ENCODE results near the gene SLC17A7. TPM values are rescaled to one million over a fixed set of nuclear protein-coding genes. Genes with fewer than 3 reads are reported as not detected.
A peak's percentile ranks its signal among the peaks of the same experiment; 100 is the strongest.

SLC17A7 gene
- total RNA-seq, 1 donor from 2014 or later, result 0.55 TPM

DNA sequence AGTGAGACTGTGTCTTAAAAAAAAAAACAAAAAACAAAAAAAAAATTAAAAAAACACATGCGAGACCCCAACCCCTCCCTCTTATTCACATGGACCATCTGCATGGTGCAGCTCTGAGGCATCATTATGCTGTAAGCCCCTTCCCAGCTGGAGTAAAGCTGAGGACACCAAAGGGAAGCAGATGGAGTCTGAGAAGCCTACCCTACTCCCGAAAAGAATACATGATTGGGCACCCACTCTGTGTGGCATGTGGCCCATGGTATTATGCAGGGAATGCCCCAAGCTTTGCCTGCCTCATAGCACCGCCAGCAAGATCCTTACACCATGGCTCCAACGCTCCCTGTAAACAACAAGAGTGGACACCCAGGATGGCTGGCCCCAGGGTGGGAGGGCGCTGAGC lies 22.8 kb downstream of the SLC17A7 start:
- CTCF ChIA-PET, result no interaction called here
- Mint-ChIP-seq H3K27ac (no peak overlapping the region), H3K36me3 (ENCODE audit: low read depth) (no peaks in the 10 kb centered on the region), H3K9me3 (no peaks in the 10 kb centered on the region), H3K4me3 (no peak overlapping the region), H3K27me3 (peaks cover 51% of the 10 kb centered on the region), H3K4me1 (peaks cover 45% of the 10 kb centered on the region)
- intact Hi-C loops (cut with micrococcal nuclease), result no loop called here
- no peak for DNase-seq
- ATAC-seq (ENCODE audit: low read depth), result no peak
- POLR2A ChIA-PET, result interaction anchor here (0.9 kb wide), 1 partner anchor 8 kb away, joined by 3 read pairs; no protein-coding TSS in a partner anchor
- TF ChIP-seq, protein P1, sequence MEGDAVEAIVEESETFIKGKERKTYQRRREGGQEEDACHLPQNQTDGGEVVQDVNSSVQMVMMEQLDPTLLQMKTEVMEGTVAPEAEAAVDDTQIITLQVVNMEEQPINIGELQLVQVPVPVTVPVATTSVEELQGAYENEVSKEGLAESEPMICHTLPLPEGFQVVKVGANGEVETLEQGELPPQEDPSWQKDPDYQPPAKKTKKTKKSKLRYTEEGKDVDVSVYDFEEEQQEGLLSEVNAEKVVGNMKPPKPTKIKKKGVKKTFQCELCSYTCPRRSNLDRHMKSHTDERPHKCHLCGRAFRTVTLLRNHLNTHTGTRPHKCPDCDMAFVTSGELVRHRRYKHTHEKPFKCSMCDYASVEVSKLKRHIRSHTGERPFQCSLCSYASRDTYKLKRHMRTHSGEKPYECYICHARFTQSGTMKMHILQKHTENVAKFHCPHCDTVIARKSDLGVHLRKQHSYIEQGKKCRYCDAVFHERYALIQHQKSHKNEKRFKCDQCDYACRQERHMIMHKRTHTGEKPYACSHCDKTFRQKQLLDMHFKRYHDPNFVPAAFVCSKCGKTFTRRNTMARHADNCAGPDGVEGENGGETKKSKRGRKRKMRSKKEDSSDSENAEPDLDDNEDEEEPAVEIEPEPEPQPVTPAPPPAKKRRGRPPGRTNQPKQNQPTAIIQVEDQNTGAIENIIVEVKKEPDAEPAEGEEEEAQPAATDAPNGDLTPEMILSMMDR (IDR thresholded peaks at IDR 0.05), result no peak

DNA sequence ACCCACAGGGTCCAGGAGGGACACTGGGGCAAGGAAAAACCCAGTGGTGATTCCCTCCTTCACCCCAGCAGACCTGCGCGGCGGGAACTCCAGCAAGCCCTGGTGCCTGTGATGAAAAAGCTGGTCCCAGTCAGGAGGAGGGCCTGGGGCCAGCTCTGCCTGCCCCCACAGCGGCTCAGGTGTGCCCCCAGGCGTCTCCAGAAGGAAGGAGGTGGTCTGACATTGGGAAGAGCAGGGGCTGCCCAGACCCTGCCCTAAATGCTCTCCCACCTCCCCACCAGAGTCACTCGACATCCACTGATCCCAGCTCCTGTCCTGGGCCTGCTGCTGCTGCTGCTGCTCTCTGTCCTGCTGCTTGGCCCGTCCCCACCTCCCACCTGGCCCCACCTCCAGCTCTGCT lies 24.2 kb downstream of the SLC17A7 start:
- CTCF ChIA-PET, result interaction anchor here (1.9 kb wide), 1 partner anchor 25 kb away, joined by 5 read pairs; no protein-coding TSS in a partner anchor
- no peak for ATAC-seq (ENCODE audit: low read depth)
- TF ChIP-seq, protein P1 (IDR thresholded peaks at IDR 0.05), result no peak
- Mint-ChIP-seq H3K4me3 (no peak overlapping the region), H3K27ac (no peak overlapping the region), H3K4me1 (peaks cover 38% of the 10 kb centered on the region), H3K9me3 (no peaks in the 10 kb centered on the region), H3K36me3 (ENCODE audit: low read depth) (no peaks in the 10 kb centered on the region), H3K27me3 (peaks cover 44% of the 10 kb centered on the region)
- intact Hi-C loops (cut with micrococcal nuclease), result no loop called here
- POLR2A ChIA-PET, result interaction anchor here (1.2 kb wide), 1 partner anchor 14 kb away, joined by 5 read pairs; no protein-coding TSS in a partner anchor
- no peak for DNase-seq

DNA sequence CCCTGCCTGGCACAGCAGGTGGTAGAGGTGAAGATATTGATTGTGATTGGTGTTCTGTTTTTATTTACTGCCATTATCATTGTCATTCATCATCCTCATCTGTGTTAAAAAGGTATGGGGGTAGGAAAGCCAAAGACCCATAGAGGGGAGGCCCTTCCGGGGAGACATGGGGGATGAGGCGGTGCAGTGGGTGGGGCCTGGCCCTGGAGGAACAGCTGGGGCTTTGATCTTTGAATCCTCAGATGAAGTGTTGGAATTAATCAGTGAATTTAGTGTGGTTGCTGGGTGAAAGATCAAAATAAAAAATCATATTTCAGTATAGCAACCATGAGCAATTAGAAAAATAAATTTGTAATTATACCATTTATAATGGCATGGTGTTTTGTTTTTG lies 25.5 kb downstream of the SLC17A7 start:
- Mint-ChIP-seq H3K4me3 (no peak overlapping the region), H3K27me3 (peaks cover 32% of the 10 kb centered on the region), H3K27ac (no peak overlapping the region), H3K36me3 (ENCODE audit: low read depth) (no peaks in the 10 kb centered on the region), H3K4me1 (peaks cover 38% of the 10 kb centered on the region), H3K9me3 (no peaks in the 10 kb centered on the region)
- ChIA-PET CTCF (interaction anchor here (1.9 kb wide), 1 partner anchor 24 kb away, joined by 5 read pairs; no protein-coding TSS in a partner anchor), POLR2A (interaction anchor here (0.6 to 1.5 kb wide), 2 partner anchors 16 to 422 kb away, joined by 3 to 4 read pairs; partner anchors contain the start of genes GYS1 and RUVBL2)
- intact Hi-C loops (cut with micrococcal nuclease), result no loop called here
- DNase-seq (no peak), ATAC-seq (ENCODE audit: low read depth) (no peak)
- TF ChIP-seq, protein P1 (IDR thresholded peaks at IDR 0.05), result no peak

DNA sequence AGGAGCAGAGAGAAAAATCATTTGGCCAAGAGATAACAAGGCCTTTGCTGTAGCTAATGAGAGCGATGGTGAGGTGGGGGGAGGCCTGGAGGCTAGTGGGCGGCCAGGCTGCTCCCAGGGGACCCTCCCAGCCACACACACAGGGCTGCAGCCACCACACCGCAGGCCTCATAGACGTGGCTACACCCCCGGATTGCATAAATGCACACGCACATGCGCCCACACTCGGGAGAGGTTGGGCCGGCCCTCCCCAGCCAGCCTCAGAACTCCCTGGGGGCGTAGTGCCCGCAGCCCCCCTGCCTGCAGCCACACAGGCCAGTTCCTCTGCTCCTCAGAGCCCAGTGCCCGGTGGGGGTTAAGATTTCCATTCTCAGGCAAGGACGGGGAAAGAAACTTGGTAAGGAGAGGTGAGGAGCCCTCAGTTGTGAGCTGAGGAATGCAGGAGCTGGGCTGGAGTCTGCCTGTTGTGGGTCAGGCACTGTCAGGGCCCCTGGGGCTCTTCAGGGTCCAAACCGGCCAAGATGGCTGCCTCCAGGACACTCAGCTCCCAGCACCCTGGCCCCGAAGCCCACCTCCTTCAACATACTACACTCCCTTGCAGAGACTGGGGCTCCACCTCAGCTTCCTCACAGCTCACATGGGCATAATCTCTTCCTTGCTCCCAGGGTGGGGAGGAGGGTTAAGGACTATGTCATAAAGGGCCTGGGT lies 26.1 kb downstream of the SLC17A7 start:
- ChIA-PET CTCF (interaction anchor here (1.9 kb wide), 1 partner anchor 24 kb away, joined by 5 read pairs; no protein-coding TSS in a partner anchor), POLR2A (interaction anchor here (0.6 to 1.5 kb wide), 2 partner anchors 16 to 422 kb away, joined by 3 to 4 read pairs; partner anchors contain the start of genes GYS1 and RUVBL2)
- peaks cover 37% of the 10 kb centered on the region for H3K4me1 Mint-ChIP-seq
- TF ChIP-seq, protein P1 (IDR thresholded peaks at IDR 0.05), result no peak
- H3K4me3 Mint-ChIP-seq, result no peak overlapping the region
- no peaks in the 10 kb centered on the region for H3K9me3 Mint-ChIP-seq
- intact Hi-C loops (cut with micrococcal nuclease), result no loop called here
- H3K27me3 Mint-ChIP-seq, result peaks cover 26% of the 10 kb centered on the region
- no peak overlapping the region for H3K27ac Mint-ChIP-seq
- ATAC-seq (ENCODE audit: low read depth) (peak; percentile 79), DNase-seq (no peak)
- no peaks in the 10 kb centered on the region for H3K36me3 Mint-ChIP-seq (ENCODE audit: low read depth)

DNA sequence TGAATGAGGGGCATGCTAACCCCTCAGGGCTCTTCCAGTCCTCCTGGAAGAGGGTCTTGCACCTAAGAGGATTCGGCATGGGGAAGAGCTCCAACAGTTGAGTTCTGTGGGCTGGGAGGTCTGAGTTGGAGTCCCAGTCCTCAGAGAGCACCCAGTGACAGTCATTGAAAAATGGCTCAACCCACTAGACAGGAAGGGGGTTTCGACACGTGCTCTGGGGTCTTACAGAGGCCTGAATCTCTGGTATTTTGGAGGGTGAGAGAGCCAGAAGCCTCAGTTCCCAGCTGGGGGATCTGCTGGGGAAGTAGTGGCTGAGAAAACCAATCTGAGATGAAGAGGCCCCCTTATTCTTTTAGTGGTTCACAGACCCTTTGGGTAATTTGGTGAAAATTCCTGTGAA lies 27.1 kb downstream of the SLC17A7 start:
- CTCF ChIA-PET, result interaction anchor here (1.2 kb wide), 1 partner anchor 15 kb away, joined by 3 read pairs; no protein-coding TSS in a partner anchor
- intact Hi-C loops (cut with micrococcal nuclease), result no loop called here

More for the DNA sequence above, 27.1 kb downstream of the SLC17A7 start:
- no peak for DNase-seq
- Mint-ChIP-seq H3K27ac (no peak overlapping the region), H3K36me3 (ENCODE audit: low read depth) (no peaks in the 10 kb centered on the region), H3K9me3 (no peaks in the 10 kb centered on the region), H3K4me1 (peaks cover 42% of the 10 kb centered on the region), H3K27me3 (peaks cover 16% of the 10 kb centered on the region), H3K4me3 (no peak overlapping the region)
- TF ChIP-seq, protein P1 (IDR thresholded peaks at IDR 0.05), result no peak
- no peak for ATAC-seq (ENCODE audit: low read depth)
- POLR2A ChIA-PET, result interaction anchor here (1.2 to 1.5 kb wide), 2 partner anchors 74 to 421 kb away, joined by 4 to 8 read pairs; partner anchors contain the start of genes GYS1 and RUVBL2
